ENCODE data around the gene KLK8.
"Not testable (repeated sequence)": the region's sequence is repeated elsewhere in the genome, so short reads cannot be mapped to it uniquely, and the experiment has no call there.

The KLK8 gene

DNA sequence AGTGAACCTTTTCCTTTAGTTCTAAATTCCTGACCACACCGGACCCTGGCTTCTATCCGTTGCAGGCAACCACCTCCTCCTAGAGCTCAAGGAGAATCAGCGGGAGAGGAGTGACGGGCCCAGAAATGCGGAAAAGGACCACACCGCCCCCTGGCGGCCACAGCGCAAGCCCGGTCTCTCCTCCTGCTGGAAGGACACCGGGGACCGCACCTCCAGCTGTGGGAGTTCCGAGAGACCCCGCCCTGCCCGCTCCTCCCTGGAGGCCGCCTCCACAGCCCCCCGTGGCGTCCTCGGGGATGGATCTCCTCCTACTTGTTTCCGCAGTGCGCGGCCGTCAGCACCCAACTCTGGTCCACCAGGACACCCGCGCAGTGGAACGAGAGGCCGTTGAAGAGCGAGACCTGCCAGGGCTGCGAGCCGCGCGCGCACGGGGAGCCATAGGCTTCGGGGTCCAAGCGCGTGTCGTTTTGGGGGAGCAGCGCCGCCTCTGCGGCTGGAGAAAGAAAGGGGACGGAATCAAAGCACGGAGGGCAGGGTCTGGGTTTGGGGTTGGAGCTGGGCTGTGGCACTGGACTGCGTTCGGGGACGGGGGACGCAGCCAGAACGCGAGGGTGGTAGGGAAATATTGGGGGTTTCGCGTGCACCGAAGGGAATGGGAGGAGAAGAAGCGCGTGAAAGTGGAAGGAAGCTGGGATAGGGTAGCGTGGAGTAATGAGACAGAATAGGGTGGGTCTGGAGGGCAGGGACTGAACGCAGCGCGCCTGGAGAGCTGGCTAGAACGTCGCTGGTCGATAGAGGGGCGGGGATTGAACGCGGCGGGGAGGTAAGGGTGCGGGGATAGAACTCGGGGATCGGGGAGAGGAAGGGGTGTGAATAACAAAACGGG, 15.6 kb upstream of the KLK8 start:
- DNase-seq: peak in 3 of 5 experiments; percentile 17 to 42 (median 37)

DNA sequence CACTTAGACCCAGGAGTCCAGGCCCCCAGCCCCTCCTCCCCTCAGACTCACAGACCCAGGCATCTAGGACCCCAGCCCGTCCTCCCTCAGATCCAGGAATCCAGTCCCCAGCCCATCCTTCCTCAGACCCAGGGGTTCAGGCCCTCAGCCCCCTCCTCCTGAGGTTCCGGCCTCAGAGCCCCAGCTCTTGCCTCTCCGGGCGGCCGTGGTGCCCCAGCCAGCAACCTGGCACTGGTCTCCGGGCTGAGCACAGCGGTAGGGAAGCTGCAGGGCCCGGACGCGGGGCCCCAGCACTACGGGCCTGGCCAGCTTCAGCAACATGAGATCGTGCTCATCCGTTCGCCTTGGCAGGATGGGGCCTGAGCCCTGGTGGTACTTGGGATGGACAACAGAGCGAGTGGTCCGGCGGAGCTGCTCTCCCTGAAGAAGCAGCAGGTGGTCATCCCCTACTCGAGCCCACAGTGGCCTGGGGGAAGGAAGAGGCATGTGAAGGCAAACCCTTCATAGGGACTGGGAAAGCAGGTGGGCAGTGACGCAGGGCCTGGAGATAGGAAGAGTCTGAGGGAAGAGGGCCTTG, 14.4 kb upstream of the KLK8 start:
- no peak for DNase-seq

DNA sequence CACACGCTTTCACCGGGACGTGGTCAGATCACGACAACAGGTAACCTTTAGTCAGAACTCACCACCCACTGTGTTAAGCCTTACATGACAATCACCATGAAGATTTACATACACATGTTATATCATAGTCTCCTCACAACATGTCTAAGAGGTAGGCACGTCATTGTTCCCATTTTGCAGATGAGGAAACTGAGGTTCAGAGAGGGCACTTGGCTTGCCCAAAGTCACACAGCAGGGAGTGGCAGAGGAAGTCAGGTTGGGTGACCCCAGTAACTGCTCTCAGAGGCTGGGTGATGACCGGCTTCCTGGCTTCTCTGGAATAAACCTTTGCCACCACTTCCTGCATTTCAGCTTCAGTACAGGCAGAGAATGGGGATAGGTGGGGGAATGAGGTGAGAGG, 12.8 kb upstream of the KLK8 start:
- DNase-seq: peak in 1 of 5 experiments; percentile 13

DNA sequence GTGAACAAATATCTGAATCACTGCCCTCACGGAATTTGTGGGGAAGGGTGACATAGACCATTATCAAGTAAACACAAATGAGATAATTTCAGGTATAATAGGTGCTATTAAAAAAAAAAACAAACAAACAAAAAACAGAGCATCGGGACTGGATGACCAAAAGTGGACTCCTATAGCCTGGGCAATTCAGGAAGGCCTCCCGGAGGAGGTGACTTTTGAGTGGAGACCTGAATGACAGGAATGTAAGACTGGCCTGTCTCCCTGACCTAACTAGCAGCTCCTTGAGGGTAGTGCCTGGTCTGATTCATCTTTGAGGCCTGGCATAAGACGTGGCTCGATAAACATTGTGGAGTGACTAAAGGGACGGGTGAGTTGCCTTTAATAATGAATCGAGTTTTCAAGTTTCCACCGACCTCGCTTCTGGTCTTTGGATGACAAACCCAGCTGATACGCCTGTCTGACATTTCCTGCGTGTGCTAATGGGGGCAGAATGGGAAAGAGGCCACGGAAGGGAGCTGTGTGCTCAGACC, 11.3 kb upstream of the KLK8 start:
- no peak for DNase-seq

DNA sequence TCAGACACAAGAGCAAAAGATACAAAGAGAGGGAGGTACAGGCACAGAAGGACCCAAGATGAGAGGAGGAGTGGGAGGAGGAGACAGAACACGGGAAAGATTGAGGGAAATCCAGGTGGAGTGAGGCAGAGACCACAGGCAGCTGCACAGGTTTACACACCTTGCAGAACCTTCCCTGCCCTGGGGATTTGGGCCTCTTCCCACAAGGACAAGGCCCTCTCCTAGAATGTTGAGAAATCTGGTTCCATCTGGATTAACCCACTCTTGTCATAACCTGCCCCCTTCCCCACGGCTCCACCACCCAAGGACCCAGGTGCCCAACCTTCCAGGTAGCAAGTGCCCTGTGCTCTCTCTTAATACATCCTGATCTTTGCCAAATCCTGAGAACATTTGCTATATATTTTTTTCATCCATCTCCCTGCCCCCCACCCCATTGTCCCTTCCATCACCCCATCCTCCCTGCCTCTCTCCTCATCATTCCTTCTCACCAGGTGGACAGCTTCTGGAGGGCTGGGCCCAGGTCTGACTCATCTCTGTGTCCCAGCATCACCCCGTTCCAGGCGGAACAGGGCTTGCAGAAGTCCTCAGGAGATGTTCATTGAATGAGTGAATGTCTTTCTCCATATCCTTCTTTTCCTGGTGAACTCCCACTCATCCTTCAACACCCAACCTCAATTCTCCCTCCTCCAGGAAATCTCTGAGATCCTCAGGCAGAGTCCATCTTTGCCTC, 8.8 kb upstream of the KLK8 start:
- no peak for DNase-seq

DNA sequence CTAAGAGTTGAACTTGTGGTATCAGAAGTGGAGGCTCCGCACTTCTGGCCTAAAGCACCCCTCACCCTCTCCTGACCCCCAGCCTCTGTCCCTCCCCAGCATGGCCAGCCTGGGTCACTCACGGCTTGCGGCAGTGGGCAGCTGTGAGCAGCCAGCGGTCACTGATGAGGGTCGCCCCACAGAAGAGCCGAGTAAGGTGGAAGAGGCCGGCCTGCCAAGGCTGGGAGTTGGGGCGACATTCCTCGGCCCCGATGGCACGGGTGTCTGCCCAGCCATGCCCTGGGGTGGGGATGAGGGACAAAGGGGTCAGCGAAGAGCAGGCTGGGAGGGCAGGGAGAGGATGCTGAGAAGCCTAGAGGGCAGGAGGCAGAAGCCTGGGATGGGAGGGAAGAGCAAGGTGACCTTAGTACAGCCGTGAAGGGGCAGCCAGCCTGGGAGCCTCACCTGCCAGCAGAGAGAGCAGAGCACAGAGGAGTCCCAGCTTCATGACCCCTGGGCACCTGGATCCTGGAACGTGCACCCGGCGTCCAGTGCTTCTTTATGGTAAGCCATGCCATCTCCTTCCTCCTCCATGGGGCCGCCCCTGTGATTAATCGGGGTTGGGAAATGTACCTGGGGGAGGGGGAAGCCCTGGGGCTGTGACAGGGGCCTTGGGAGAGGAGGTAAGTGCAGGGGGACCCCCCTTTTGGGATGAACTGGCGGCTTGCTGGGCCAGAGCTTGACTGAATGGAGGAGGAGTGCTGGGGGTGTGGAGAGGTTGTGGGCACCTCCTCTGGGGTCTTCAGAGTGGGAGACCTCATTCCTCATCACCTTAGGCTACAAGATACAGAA, 7.9 kb upstream of the KLK8 start:
- no peak for DNase-seq

DNA sequence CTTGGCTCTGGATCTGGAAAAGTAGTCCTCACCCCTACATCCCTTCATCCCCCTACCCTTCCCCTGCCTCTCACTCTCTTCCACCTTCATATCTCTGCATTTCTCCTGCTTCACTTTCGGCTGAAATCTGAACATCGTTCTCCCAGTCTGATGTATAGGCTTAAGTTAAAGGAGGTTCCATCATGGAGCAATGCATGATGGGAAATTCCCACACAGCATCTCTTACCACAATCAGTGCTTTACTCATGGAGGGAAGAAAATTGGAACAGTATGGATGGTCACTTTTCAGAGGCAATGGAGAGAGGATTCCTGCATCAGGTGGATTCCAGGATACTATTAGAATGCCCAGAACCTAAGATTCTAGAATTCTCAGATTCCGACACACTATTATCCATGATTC, 6.1 kb upstream of the KLK8 start:
- DNase-seq: no peak

DNA sequence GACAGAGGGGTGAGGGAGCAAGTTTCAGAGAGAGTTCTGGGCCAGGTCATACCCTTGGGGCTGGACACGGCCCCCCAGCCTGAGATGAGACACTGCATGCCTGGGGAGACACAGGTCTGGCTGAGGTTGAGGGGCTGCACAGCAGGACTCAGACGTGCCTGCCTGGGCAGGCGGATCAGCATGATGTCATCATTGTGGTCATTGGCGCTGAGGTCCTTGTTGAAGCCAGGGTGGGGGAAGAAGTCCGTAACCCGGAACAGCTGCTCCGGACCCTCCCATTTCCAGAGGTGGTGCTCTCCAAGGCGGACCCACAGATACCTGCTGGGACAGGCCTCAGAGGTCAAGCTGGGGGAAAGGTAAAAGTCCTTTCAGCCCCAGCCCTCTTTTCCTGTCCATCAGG, 5.0 kb upstream of the KLK8 start:
- DNase-seq: no peak

DNA sequence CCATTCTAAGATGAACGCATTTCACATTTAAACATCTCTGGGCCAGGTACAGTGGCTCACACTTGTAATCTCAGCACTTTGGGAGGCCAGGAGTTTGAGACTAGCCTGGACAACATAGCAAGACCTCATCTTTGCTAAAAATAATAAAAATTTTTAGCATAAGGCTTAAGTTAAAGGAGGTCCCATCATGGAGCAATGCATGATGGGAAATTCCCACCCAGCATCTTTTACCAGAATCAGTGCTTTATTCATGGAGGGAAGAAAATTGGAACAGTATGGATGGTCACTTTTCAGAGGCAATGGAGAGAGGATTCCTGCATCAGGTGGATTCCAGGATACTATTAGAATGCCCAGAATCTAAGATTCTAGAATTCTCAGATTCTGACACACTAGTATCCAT, 3.8 kb upstream of the KLK8 start:
- DNase-seq: no peak

DNA sequence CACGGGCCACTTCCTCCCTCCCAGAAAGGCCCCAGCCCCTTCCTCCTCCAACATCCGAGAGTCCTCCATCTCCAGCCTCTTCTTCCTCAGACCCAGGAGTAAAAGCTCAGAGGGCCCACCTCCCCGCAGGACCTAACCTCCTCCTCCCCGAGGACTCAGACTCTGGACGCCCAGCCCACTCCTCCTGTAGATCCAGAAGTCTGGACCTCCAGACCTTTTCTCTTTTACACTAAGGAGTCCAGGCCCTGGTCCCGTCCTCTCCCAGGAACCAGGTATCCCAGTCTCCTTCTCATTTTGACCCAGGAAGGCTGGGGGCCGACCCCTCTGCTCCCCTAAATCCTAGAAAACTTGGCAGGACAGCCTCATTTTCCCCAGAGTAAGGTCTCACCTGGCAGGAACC, 1.9 kb upstream of the KLK8 start:
- no peak for DNase-seq

DNA sequence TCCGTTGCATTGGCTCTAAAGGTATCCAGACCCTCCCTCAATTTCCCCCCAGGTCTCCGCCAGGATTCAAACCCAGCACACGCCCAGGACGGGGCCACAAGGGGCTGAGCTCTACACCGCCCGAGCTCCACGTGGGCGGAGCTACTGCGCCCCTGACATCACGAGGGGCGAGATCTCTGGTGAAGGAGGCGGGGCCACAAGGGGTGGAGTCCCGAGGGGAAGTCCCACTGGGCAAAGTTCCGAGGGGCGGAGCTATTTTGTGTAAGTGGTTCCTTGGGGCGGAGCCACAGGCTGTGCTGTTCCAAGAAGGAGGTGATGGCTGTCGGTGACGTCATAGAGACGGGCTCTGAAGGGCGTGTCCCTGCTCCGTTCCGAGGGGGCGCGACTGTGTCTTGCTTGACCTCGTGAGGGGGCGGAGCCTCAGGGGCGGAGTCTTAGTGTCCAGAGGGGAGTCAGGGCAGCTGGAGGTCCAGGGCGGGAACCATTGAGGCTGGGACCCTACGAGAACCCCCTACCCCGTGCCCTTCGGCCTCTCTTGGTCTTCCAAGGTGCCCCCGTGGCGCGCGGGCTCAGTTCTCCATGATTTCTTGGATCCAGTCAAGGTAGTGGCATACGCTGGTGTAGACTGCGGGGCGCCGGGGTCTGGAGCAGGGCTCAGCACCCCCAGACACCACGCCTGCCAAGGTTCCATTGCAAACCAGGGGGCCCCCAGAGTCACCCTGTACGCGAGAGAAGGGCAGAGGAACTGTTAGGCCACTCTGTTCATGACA, 1.3 kb upstream of the KLK8 start:
- peak in 1 of 5 experiments; percentile 15 for DNase-seq

DNA sequence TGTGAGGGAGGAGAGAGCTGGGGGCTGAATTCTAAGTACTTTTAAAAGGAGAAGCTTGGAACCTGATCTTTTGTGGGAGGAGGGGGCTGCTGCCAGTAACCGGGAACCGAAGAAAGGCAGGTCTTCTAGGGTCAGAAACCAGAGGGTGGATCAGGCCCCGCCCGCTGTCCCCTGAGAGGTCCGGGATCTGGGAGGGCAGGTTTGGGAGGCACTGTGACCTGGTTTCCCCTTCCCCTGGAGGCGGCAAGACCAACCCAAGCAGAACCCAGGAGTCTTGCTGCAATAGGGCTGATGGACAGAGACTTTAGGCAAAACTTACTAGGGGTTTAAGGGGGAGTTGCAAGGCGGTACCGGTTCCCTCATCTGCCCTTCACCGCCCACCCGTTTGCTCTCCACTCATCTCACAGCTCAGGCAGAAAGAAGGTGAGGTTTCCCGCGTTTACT, 707 bp upstream of the KLK8 start:
- no peak for DNase-seq

DNA sequence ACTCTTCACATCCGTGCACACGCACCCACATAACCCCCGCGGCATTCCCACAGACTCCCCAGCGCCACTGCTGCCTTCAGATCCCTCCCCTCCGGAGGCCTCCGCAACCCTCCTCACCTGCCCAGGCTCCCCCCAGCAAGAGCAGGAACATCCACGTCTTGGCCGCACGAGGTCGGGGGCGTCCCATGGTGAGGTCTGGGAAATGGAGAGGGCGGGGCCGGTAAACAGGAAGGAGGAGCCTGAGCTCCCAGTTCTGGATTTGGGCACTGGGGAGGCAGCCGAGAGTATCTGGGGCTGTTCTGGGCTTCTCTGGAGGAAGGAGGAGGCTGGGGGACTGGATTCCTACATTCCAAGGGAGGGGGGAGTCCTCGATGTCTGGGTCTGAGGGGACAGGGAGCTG, 423 bp downstream of the KLK8 start:
- DNase-seq: no peak

DNA sequence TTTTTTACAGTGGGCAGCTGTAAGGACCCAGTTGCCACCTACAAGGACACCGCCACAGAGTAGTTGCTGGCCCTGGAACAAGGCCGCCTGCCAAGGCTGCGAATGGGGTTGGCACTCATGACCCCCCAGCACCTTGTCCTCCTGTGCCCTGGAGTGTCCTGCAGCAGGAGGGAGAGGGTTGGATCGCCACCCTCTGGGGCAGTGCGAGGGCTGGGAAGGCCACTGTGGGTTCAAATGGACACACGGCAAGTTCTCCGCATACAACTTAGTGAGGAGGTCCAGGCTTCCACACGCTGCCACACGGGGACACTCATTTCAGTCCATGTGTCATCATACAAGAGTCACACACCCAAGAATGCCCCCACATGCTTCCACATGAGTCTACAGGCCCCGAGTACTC, 978 bp downstream of the KLK8 start:
- no peak for DNase-seq

DNA sequence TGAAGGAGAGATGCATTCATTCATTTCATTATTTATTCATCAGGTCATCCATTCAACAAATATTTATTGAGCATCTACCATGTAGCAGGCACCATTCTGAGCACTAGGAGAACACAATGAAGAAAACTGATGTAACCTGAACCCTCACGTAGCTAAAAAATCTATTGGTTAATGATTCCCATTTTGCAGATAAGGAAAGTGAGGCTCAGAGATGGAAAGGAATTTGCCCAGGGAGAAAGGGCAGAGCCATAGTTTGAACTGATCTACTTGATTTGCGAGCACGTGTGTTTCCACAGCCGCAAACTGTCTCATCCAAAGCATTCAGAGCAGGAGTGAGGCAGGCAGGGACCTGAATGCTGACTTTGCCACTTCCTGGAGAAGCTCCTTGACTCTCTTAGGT, 2.7 kb downstream of the KLK8 start:
- DNase-seq: no peak

DNA sequence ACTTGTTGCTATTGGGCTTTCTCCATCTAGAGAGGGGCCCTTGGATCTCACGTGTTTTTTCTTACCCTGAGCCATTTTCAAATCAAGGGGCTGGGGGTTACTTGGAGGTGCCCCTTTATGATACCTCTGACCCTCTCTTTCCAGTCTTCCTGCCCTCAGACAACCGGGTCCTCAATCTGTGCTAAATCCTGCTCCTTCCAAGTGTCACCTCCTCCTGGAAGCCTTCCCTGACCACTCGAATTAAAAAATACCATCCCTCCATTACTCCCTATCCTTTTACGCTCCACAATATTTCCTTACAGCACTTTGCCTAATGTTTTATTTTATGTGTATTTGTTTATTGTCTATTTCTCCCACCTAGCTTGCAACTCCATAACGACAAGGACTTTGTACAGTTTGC, 3.3 kb downstream of the KLK8 start:
- DNase-seq: no peak

DNA sequence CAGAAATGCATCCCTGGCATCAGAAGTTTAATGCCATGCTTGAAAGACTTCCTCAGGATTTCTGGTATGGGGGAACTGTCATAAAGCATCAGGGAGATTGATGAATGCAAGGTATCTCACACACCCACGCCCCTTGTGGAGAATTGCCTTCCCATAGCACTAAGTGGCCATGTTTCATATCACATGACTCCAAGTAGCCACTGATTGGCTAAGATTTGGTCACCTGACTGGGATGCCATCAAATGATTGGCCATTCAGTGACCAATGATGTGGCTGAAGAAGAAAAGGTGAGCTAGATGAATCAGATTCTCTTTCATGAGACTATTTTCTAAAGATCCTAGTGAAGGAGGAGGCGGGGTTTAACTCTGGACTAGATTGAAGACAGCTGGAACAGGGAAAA, 7.3 kb downstream of the KLK8 start:
- no peak for DNase-seq

DNA sequence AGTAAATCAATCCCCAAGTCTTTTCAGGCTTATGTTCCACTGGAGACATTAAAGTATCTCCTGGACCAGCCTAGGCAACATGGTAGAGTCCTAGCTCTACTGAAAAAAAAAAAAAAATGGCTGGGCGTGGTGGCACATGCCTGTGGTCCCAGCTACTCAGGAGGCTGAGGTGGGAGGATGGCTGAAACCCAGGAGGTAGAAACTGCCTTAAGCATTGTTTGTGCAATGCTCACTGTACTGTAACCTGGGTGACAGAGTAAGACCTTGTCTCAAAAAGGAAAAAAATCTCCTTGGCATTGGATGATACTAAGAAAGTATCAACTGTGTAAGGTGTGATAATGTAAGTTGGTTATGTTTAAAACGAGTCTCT, 8.8 kb downstream of the KLK8 start:
- no peak for DNase-seq

DNA sequence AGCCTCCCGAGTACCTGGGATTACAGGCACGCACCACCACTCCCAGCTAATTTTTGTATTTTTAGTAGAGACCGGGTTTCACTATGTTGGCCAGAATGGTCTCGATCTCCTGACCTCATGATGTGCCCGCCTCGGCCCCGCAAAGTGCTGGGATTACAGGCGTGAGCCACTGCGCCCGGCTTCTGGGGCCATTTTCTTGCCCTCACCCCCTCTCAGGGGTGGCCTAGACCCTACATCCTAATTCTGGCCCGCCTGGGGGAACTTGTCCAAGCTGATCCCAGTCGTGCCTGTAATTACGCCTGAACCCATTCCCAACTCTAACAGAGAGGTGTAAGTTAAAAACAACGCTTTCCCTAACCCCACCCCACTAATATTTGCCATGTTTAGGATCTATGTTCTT, 17.0 kb downstream of the KLK8 start:
- DNase-seq: not testable (repeated sequence)

DNA sequence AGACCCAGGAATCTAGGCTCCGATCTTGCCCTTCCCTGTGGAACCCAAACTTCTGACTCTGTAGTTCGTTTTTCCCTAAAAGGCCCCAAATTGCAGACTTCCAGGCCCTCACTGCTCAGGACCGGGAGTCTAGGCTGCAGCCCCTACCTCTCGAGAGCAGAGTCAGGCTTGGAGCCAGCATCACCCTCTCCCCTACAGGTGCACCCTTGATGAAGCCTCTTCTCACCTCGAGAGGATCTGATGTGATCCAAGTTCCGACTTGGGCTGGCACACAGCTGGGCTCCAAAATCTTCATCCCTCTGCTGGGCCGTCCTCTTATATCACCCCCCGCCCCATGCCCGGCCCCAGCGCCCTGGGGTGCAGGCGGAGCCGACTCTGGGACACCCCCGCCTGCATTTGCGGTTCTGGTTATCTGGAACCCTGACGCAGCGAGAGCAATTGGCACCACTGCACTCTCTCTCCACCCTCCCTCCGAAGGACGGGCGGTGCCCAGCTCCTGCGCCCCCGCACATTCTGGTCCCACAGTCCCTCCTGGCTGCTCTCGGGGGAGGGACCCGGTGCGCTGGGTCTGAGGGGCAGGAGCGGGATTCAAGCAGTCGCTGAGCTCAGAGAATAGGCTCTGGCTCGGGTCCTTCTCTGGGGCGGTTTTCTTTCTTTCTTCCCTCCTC, 17.6 kb downstream of the KLK8 start, which contains the start of gene KLK7:
Gene KLK7 (minus strand): TSS at position 293 of the 668 bp plus-strand sequence. CDS start 1,518 bp downstream, outside the sequence.
- DNase-seq: no peak

DNA sequence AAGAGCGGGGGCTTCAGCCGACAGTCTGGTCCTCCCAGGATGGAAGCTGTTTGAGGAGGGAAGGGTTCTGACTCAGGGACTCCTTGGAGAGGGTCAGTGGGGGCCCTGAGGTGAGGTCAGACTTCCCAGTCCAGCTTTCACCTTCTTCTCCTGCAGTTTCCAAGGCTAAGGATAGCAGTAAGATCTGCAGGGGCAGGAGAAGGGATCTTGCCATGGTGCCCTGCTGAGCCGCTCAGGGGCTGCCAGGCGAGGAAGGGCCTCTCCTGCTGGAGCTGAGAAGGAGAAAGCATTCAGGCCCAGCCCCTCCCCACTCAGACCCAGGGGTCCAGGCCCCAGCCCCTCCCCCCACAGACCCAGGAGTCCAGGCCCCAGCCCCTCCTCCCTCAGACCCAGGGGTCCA, 19.2 kb downstream of the KLK8 start:
- no peak for DNase-seq
